CD4-positive, alpha-beta memory T cell (primary cell): ENCODE results near the gene KCNN3. TPM values are rescaled to one million over a fixed set of nuclear protein-coding genes. Genes with fewer than 3 reads are reported as not detected.

Source experiments
- CTCF ChIA-PET: fragments of 350-600 bp; sonication (Branson Sonifier 250); formaldehyde crosslinking; loops from one replicate; lab custom pipeline; 2021; ENCODE audit warnings: inconsistent platforms; ENCODE audit not compliant: partially characterized antibody; lab: Charles Lee
- POLR2A ChIA-PET: fragments of 350-600 bp; sonication (Branson Sonifier 250); formaldehyde crosslinking; loops from one replicate; lab custom pipeline; 2021; ENCODE audit not compliant: partially characterized antibody; lab: Charles Lee
- DNase-seq, 5 donors: peaks; one replicate each; pipeline versions ENCODE4 v3.0.0 to v3.0.0-alpha.2; 2020 to 2022; ENCODE audit warnings: mixed read lengths in 1 of 5
- H3K27ac ChIP-seq: one replicate; pipeline ENCODE4 v1.7.0; 2013; ENCODE audit warnings: low read depth, low read length
- H3K27me3 ChIP-seq: 2 replicates; pipeline ENCODE4 v1.7.0; 2013; ENCODE audit warnings: mild to moderate bottlenecking, low read length, moderate library complexity; ENCODE audit not compliant: insufficient read depth
- H3K36me3 ChIP-seq: 2 replicates; pipeline ENCODE4 v1.7.0; 2013; ENCODE audit warnings: mild to moderate bottlenecking, low read length, moderate library complexity; ENCODE audit not compliant: insufficient read depth
- H3K4me1 ChIP-seq: 2 replicates; pipeline ENCODE4 v1.7.0; 2013; ENCODE audit warnings: mild to moderate bottlenecking, low read length, moderate library complexity; ENCODE audit not compliant: insufficient read depth
- H3K4me3 ChIP-seq, 2 donors: one replicate each; pipeline ENCODE4 v1.7.0; 2013; ENCODE audit warnings: low read length in 2 of 2, mild to moderate bottlenecking in 1 of 2
- H3K9me3 ChIP-seq, 2 donors: one replicate each; pipeline ENCODE4 v1.7.0; 2013; ENCODE audit warnings: low read length in 2 of 2, control low read depth in 1 of 2; ENCODE audit not compliant: control insufficient read depth in 1 of 2
- H3K27ac Mint-ChIP-seq, 7 donors: one replicate each; pipeline ENCODE4 v1.8.0; 2020 to 2021; ENCODE audit warnings: mixed read lengths in 7 of 7, mild to moderate bottlenecking in 6 of 7, inconsistent platforms in 3 of 7, moderate library complexity in 3 of 7
- H3K27me3 Mint-ChIP-seq, 2 donors: one replicate each; pipeline ENCODE4 v1.8.0; 2020 to 2021; ENCODE audit warnings: mixed read lengths in 2 of 2
- H3K36me3 Mint-ChIP-seq, 2 donors: one replicate each; pipeline ENCODE4 v1.8.0; 2020 to 2021; ENCODE audit warnings: mixed read lengths in 2 of 2, inconsistent platforms in 1 of 2, mild to moderate bottlenecking in 1 of 2
- H3K4me1 Mint-ChIP-seq, 4 donors: one replicate each; pipeline ENCODE4 v1.8.0; 2020 to 2021; ENCODE audit warnings: mixed read lengths in 4 of 4, mild to moderate bottlenecking in 1 of 4
- H3K4me3 Mint-ChIP-seq, 8 donors: one replicate each; pipeline ENCODE4 v1.8.0; 2020 to 2021; ENCODE audit warnings: mixed read lengths in 8 of 8, mild to moderate bottlenecking in 7 of 8, moderate library complexity in 6 of 8, inconsistent platforms in 3 of 8
- H3K9me3 Mint-ChIP-seq, 8 donors: one replicate each; pipeline ENCODE4 v1.8.0; 2020 to 2021; ENCODE audit warnings: mixed read lengths in 8 of 8, mild to moderate bottlenecking in 5 of 8, inconsistent platforms in 3 of 8, moderate library complexity in 1 of 8
- intact Hi-C: fragments of 100-400 bp; cut with micrococcal nuclease; formaldehyde crosslinking; loops from one replicate; pipeline ENCODE4 v1.15.1; 2023
- polyA plus RNA-seq, 2 donors: library from polyadenylated mRNA; unstranded; fragments of 300-500 nt; fragmentation: Illumina TruSeq; gene quantifications; one replicate each; pipeline ENCODE4 v1.2.3, GENCODE V29; 2021
- total RNA-seq, 2 experiments: library from RNA; stranded (reverse); gene quantifications; one replicate each; pipeline ENCODE4 v1.2.3, GENCODE V29; 2021

KCNN3 gene
- total and polyA plus RNA-seq, 4 experiments from 2014 or later, result 0.06 TPM; not detected in 3

DNA sequence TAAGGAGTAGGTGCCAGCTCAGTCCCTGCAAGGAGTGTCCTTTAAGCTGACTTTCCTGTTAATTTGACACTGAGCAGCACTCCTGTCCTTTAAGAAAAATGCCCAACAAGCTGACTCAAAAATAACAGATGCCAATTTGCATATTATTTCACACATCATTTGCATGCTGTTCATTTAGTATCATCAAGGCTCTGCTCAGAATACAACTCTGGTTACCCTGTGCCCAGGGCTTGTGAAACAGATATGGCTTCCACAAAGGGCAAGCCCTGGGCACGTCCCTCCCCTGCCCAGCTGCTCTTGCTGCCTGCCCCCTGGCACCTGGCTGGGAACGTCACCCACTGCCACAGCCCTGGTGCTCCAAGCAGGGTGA is 10.3 kb downstream of the KCNN3 start:
- ChIA-PET CTCF (interaction anchor here (1.2 kb wide), 2 partner anchors 16 to 20 kb away, joined by 3 read pairs; no protein-coding TSS in a partner anchor), POLR2A (interaction anchor here (1.6 kb wide), 1 partner anchor 77 kb away, joined by 4 read pairs; the partner anchor contains the start of gene PMVK)
- H3K4me3 Mint-ChIP-seq, result no peak overlapping the region
- H3K27ac Mint-ChIP-seq, result no peak overlapping the region
- H3K36me3 Mint-ChIP-seq, result no peaks in the 10 kb centered on the region
- DNase-seq, result no peak
- Histone ChIP-seq H3K27ac (no peak overlapping the region), H3K4me3 (no peak overlapping the region), H3K4me1 (no peaks in the 10 kb centered on the region), H3K9me3 (no peaks in the 10 kb centered on the region), H3K27me3 (no peaks in the 10 kb centered on the region), H3K36me3 (no peaks in the 10 kb centered on the region)
- intact Hi-C loops, result no loop called here
- H3K27me3 Mint-ChIP-seq, result peaks cover 8% of the 10 kb centered on the region in 2 donors
- H3K9me3 Mint-ChIP-seq, result no peaks in the 10 kb centered on the region
- H3K4me1 Mint-ChIP-seq, result peaks cover 0 to 6% (median 3%) of the 10 kb centered on the region in 4 donors

- no peak overlapping the region for H3K27ac ChIP-seq
- POLR2A ChIA-PET, result interaction anchor here (1.6 kb wide), 1 partner anchor 78 kb away, joined by 4 read pairs; the partner anchor contains the start of gene PMVK
- Mint-ChIP-seq H3K4me3 (no peak overlapping the region), H3K4me1 (peaks cover 0 to 6% (median 3%) of the 10 kb centered on the region in 4 donors), H3K27me3 (peaks cover 8% of the 10 kb centered on the region in 2 donors), H3K27ac (no peak overlapping the region), H3K9me3 (no peaks in the 10 kb centered on the region), H3K36me3 (no peaks in the 10 kb centered on the region)
- no peak for DNase-seq
- H3K4me3 ChIP-seq, result no peak overlapping the region
- CTCF ChIA-PET, result interaction anchor here (0.6 to 1.2 kb wide), 3 partner anchors 16 to 68 kb away, joined by 3 to 4 read pairs (median 3); no protein-coding TSS in a partner anchor
- H3K27me3 ChIP-seq, result no peaks in the 10 kb centered on the region
- no peaks in the 10 kb centered on the region for H3K36me3 ChIP-seq
- intact Hi-C loops, result no loop called here
- no peaks in the 10 kb centered on the region for H3K9me3 ChIP-seq
- H3K4me1 ChIP-seq, result no peaks in the 10 kb centered on the region
These were observed 10.8 kb downstream of the KCNN3 start for GRCh38 chr1:154859151-154859785.

GRCh38 chr1:154857441-154858215 is 12.5 kb downstream of the KCNN3 start:
- ChIA-PET POLR2A (no interaction called here), CTCF (no interaction called here)
- Histone ChIP-seq H3K9me3 (no peaks in the 10 kb centered on the region), H3K36me3 (no peaks in the 10 kb centered on the region), H3K4me1 (no peaks in the 10 kb centered on the region), H3K4me3 (no peak overlapping the region), H3K27ac (no peak overlapping the region), H3K27me3 (no peaks in the 10 kb centered on the region)
- DNase-seq, result no peak
- H3K27me3 Mint-ChIP-seq, result peaks cover 6 to 8% of the 10 kb centered on the region in 2 donors
- H3K4me3 Mint-ChIP-seq, result no peak overlapping the region
- H3K4me1 Mint-ChIP-seq, result no peaks in the 10 kb centered on the region
- H3K27ac Mint-ChIP-seq, result no peak overlapping the region
- no peaks in the 10 kb centered on the region for H3K9me3 Mint-ChIP-seq
- no peaks in the 10 kb centered on the region for H3K36me3 Mint-ChIP-seq
- intact Hi-C loops, result no loop called here

DNA sequence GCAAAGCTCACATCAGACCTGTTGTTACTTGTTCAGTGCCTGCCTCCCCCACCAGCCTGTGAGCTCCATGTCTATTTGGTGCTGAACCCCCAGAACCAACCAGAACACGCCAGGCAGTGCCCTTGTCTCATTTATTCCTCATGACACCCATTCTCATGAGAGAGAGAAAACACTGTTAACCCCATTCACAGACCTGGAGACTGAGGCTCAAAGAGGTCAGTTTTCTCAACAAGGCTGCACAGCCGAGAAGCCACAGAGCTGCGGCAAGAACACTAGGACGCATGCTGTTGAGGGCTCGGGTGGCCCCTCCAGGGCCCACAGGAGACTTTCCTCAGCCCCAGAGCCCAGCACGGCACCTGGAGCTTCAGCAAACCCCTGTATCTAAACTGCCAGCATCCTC is 13.1 kb downstream of the KCNN3 start:
- Histone ChIP-seq H3K27me3 (no peaks in the 10 kb centered on the region), H3K4me3 (no peak overlapping the region), H3K4me1 (no peaks in the 10 kb centered on the region), H3K36me3 (no peaks in the 10 kb centered on the region), H3K9me3 (no peaks in the 10 kb centered on the region), H3K27ac (no peak overlapping the region)
- Mint-ChIP-seq H3K27ac (no peak overlapping the region), H3K36me3 (no peaks in the 10 kb centered on the region), H3K27me3 (peaks cover 4 to 7% of the 10 kb centered on the region in 2 donors), H3K4me1 (no peaks in the 10 kb centered on the region), H3K9me3 (no peaks in the 10 kb centered on the region), H3K4me3 (no peak overlapping the region)
- POLR2A ChIA-PET, result no interaction called here
- no peak for DNase-seq
- intact Hi-C loops, result no loop called here
- CTCF ChIA-PET, result no interaction called here

- POLR2A ChIA-PET, result no interaction called here
- H3K4me1 Mint-ChIP-seq, result no peaks in the 10 kb centered on the region
- no peak overlapping the region for H3K4me3 ChIP-seq
These were observed 13.5 kb downstream of the KCNN3 start for GRCh38 chr1:154856544-154856943.

DNA sequence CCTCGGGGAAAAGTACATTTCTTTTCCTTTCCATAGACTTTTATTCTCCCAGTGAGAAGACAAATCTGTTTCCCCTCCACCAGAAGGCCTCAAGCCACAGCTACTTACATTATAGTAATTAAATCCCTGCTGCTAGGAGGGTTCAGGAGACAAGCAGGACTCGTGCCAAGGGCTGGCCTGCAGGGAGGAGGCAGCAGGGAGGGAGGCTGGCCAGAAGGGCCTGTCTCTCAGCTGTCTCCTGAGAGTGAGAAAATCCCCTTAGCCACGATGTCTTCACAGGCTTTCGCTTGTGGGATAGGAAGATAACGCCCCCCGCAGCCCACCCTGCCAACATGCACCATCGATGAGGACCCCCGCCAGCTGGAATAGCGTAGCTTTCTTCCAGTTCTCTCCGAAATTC is 14.0 kb downstream of the KCNN3 start:
- peaks cover 4 to 7% of the 10 kb centered on the region in 2 donors for H3K27me3 Mint-ChIP-seq
- H3K27ac Mint-ChIP-seq, result no peak overlapping the region
- intact Hi-C loops, result no loop called here
- no peaks in the 10 kb centered on the region for H3K36me3 ChIP-seq
- POLR2A ChIA-PET, result no interaction called here
- DNase-seq, result no peak
- no peaks in the 10 kb centered on the region for H3K9me3 ChIP-seq
- no peaks in the 10 kb centered on the region for H3K4me1 ChIP-seq
- H3K4me3 Mint-ChIP-seq, result no peak overlapping the region
- CTCF ChIA-PET, result no interaction called here
- H3K9me3 Mint-ChIP-seq, result no peaks in the 10 kb centered on the region
- H3K27ac ChIP-seq, result no peak overlapping the region
- no peaks in the 10 kb centered on the region for H3K27me3 ChIP-seq
- no peaks in the 10 kb centered on the region for H3K36me3 Mint-ChIP-seq
- H3K4me3 ChIP-seq, result no peak overlapping the region
- H3K4me1 Mint-ChIP-seq, result no peaks in the 10 kb centered on the region

More at GRCh38 chr1:154856544-154856943, 13.5 kb downstream of the KCNN3 start:
- no peak overlapping the region for H3K27ac ChIP-seq
- CTCF ChIA-PET, result no interaction called here
- H3K27me3 ChIP-seq, result no peaks in the 10 kb centered on the region
- no peaks in the 10 kb centered on the region for H3K4me1 ChIP-seq
- no peak for DNase-seq
- Mint-ChIP-seq H3K9me3 (no peaks in the 10 kb centered on the region), H3K27me3 (peaks cover 4 to 7% of the 10 kb centered on the region in 2 donors), H3K36me3 (no peaks in the 10 kb centered on the region), H3K27ac (no peak overlapping the region), H3K4me3 (no peak overlapping the region)
- H3K36me3 ChIP-seq, result no peaks in the 10 kb centered on the region
- no peaks in the 10 kb centered on the region for H3K9me3 ChIP-seq
- intact Hi-C loops, result no loop called here

GRCh38 chr1:154855186-154855851 is 14.8 kb downstream of the KCNN3 start:
- Histone ChIP-seq H3K27ac (no peak overlapping the region), H3K27me3 (no peaks in the 10 kb centered on the region), H3K9me3 (no peaks in the 10 kb centered on the region), H3K36me3 (no peaks in the 10 kb centered on the region), H3K4me3 (no peak overlapping the region), H3K4me1 (no peaks in the 10 kb centered on the region)
- Mint-ChIP-seq H3K27me3 (peaks cover 4 to 6% of the 10 kb centered on the region in 2 donors), H3K9me3 (no peaks in the 10 kb centered on the region), H3K4me3 (no peak overlapping the region), H3K4me1 (no peaks in the 10 kb centered on the region), H3K27ac (no peak overlapping the region), H3K36me3 (no peaks in the 10 kb centered on the region)
- ChIA-PET CTCF (interaction anchor here (1.1 kb wide), 1 partner anchor 186 kb away, joined by 3 read pairs; no protein-coding TSS in a partner anchor), POLR2A (no interaction called here)
- no peak for DNase-seq
- intact Hi-C loops, result no loop called here
